Spleen (tissue), 11 donors: ENCODE data around the gene BCORL1. TPM values are rescaled to one million over a fixed set of nuclear protein-coding genes. Genes with fewer than 3 reads are reported as not detected.

Experiments used
- DNase-seq: peaks from one replicate; pipeline ENCODE4 v3.0.0-alpha.2; 2020
- H3K27ac ChIP-seq, 8 donors: fragments of 200-600 bp; sonication (generic) in 7 of 8; 1 replicate in 4 of 8; 2 replicates in 4 of 8; pipeline versions ENCODE4 v1.5.0 to v1.8.0; 2016 to 2021; ENCODE audit warnings: inconsistent platforms in 4 of 8, mild to moderate bottlenecking in 4 of 8, moderate library complexity in 1 of 8
- H3K27me3 ChIP-seq, 7 donors: fragments of 200-600 bp; sonication (generic) in 6 of 7; replicated peaks in 1 of 7; 1 replicate in 4 of 7; 2 replicates in 3 of 7; pipeline versions ENCODE4 v1.5.0 to v1.8.0; 2016 to 2021; ENCODE audit warnings: inconsistent platforms in 3 of 7, mild to moderate bottlenecking in 1 of 7
- H3K36me3 ChIP-seq, 6 donors: fragments of 200-600 bp; sonication (generic) in 5 of 6; 1 replicate in 4 of 6; 2 replicates in 2 of 6; pipeline versions ENCODE4 v1.5.0 to v1.8.0; 2016 to 2021; ENCODE audit warnings: inconsistent platforms in 2 of 6
- H3K4me1 ChIP-seq, 6 donors: fragments of 200-600 bp; sonication (generic) in 5 of 6; 1 replicate in 3 of 6; 2 replicates in 3 of 6; pipeline versions ENCODE4 v1.5.0 to v1.8.0; 2016 to 2021; ENCODE audit warnings: inconsistent platforms in 3 of 6
- H3K4me3 ChIP-seq, 8 donors: fragments of 200-600 bp; sonication (generic) in 7 of 8; 1 replicate in 4 of 8; 2 replicates in 4 of 8; pipeline versions ENCODE4 v1.5.0 to v1.8.0; 2016 to 2021; ENCODE audit warnings: inconsistent platforms in 4 of 8, mild to moderate bottlenecking in 4 of 8, moderate library complexity in 2 of 8
- H3K9me3 ChIP-seq, 8 donors: fragments of 200-600 bp; sonication (generic) in 7 of 8; 1 replicate in 4 of 8; 2 replicates in 4 of 8; pipeline versions ENCODE4 v1.5.0 to v1.8.0; 2016 to 2021; ENCODE audit warnings: inconsistent platforms in 4 of 8
- CTCF ChIP-seq, 11 experiments: fragments of 200-600 bp in 7 of 11; fragments of 450-650 bp in 4 of 11; sonication (generic) in 4 of 11; IDR thresholded peaks in 8 of 11; conservative IDR thresholded peaks in 3 of 11; 1 replicate in 7 of 11; 2 replicates in 4 of 11; pipeline versions ENCODE4 v1.4.0 to v1.8.0; 2016 to 2021; ENCODE audit warnings: antibody characterized with exemption in 11 of 11, inconsistent platforms in 4 of 11, mild to moderate bottlenecking in 1 of 11
- POLR2A ChIP-seq, 3 donors: fragments of 450-650 bp; IDR thresholded peaks; one replicate each; pipeline ENCODE4 v1.5.1; 2017; ENCODE audit warnings: antibody characterized with exemption in 3 of 3, mild to moderate bottlenecking in 1 of 3
- POLR2AphosphoS5 ChIP-seq, 3 donors: sonication (generic); formaldehyde crosslinking; IDR thresholded peaks; one replicate each; pipeline ENCODE4 v1.5.1; 2017; ENCODE audit warnings: antibody characterized with exemption in 3 of 3
- WGBS, 5 donors: extraction: QIAGEN DNeasy Blood & Tissue Kit in 3 of 5; methylation state at CpG; one replicate each; pipeline versions ENCODE4 v1.1.5 to v1.1.7; 2013 to 2018; 5-methylcytosine and 5-hydroxymethylcytosine counted together
- intact Hi-C: fragments of 100-400 bp; cut with DNase I; formaldehyde crosslinking; loops from one replicate; pipeline ENCODE4 v1.15.0; 2023; ENCODE audit warnings: low total_unique reads
- polyA plus RNA-seq, 3 donors: library from polyadenylated mRNA; stranded (reverse); fragments of 200-250 nt; gene quantifications; one replicate each; pipeline ENCODE4 v1.2.1, GENCODE V29; 2013
- total RNA-seq, 7 donors: library from RNA; depleted of rRNA in 3 of 7; stranded (reverse); fragments of >200 nt in 3 of 7; fragmentation: NEBNext Ultra II Directional in 4 of 7; extraction: Animal tissue kit (Norgen Biotek cat#: 25700) in 4 of 7; gene quantifications; one replicate each; pipeline versions ENCODE4 v1.1.0 to v1.2.1, GENCODE V29; 2016 to 2021
- donor health status: healthy with polysubstance abuse.
- donor health status: DM: no; HTN: no; CAD: no; lungs with moderate emphysema.
- donor health status: DM: no; HTN: no; CAD: no.
- donor health status: Bipolar disorder and iron deficiency.
- donor health status: healthy.
- donor health status: DM: no; HTN: no; CAD: no.
- donor health status: DM: yes; HTN: yes; CAD: no.

Gene BCORL1
- total and polyA plus RNA-seq, 10 donors: 0.85 to 18.1 (median 12.3) TPM

DNA sequence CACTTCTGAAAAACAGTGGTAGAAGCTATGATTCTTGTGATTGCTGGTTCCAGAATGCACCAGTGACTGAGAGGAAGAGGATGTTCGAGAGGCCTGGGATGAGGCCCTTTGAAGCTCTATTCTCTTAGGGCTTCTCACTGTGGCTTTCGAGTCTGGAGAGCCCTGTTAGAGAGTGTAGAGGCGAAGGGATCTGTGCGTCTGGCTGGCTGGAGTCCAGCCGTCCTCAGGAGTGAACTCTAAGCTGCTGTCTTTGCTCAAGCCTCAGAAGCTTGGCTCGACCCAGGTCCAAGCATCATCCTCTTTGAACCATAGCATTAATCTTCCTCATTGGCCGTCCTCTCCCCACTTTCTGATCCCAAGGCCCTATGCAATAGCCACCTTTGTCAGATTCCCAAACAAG is 76.2 kb downstream of the BCORL1 start:
- peaks cover 0 to 16% (median 8%) of the 10 kb centered on the region in 6 donors for H3K4me1 ChIP-seq
- TF ChIP-seq POLR2AphosphoS5 (IDR thresholded peaks at IDR 0.05): no peak
- no peak for TF ChIP-seq CTCF (IDR thresholded peaks at IDR 0.05 in 8 of 11, conservative IDR thresholded peaks at IDR 0.05 in 3 of 11)
- TF ChIP-seq POLR2A (IDR thresholded peaks at IDR 0.05): no peak
- no peaks in the 10 kb centered on the region for H3K27me3 ChIP-seq
- 69 to 91% (median 87%) methylated on average over 7 of the region's 7 CpGs for WGBS, 5 donors
- no peak for DNase-seq
- no peak overlapping the region for H3K4me3 ChIP-seq
- intact Hi-C loops: loop anchor here (10.0 kb wide), 1 partner anchor 444 kb away; no protein-coding TSS in a partner anchor
- H3K9me3 ChIP-seq: no peaks in the 10 kb centered on the region
- H3K36me3 ChIP-seq: peaks cover 0 to 28% (median 4%) of the 10 kb centered on the region in 6 donors
- no peak overlapping the region for H3K27ac ChIP-seq

- TF ChIP-seq POLR2A (IDR thresholded peaks at IDR 0.05) (no peak), POLR2AphosphoS5 (IDR thresholded peaks at IDR 0.05) (peak; percentile 44 to 81 (median 64)), CTCF (IDR thresholded peaks at IDR 0.05 in 8 of 11, conservative IDR thresholded peaks at IDR 0.05 in 3 of 11) (peak; percentile 81 to 95 (median 92))
- H3K27ac ChIP-seq: peak overlapping the region in 7 of 8 donors; percentile 20 to 85 (median 49)
- 0 to 40% (median 8%) methylated on average over 22 to 87 of the region's 87 CpGs for WGBS, 5 donors
- no peaks in the 10 kb centered on the region for H3K27me3 ChIP-seq
- H3K36me3 ChIP-seq: peaks cover 0 to 21% (median 5%) of the 10 kb centered on the region in 6 donors
- peak; percentile 97 for DNase-seq
- intact Hi-C loops: loop anchor here (5.0 kb wide), 1 partner anchor 133 kb away; no protein-coding TSS in a partner anchor
- H3K4me3 ChIP-seq: peak overlapping the region in 7 of 8 donors; percentile 30 to 72 (median 42)
- peaks cover 0 to 16% (median 8%) of the 10 kb centered on the region in 6 donors for H3K4me1 ChIP-seq
- no peaks in the 10 kb centered on the region for H3K9me3 ChIP-seq
Measured at GRCh38 chrX:130060122-130061069, 78.0 kb downstream of the BCORL1 start.

DNA sequence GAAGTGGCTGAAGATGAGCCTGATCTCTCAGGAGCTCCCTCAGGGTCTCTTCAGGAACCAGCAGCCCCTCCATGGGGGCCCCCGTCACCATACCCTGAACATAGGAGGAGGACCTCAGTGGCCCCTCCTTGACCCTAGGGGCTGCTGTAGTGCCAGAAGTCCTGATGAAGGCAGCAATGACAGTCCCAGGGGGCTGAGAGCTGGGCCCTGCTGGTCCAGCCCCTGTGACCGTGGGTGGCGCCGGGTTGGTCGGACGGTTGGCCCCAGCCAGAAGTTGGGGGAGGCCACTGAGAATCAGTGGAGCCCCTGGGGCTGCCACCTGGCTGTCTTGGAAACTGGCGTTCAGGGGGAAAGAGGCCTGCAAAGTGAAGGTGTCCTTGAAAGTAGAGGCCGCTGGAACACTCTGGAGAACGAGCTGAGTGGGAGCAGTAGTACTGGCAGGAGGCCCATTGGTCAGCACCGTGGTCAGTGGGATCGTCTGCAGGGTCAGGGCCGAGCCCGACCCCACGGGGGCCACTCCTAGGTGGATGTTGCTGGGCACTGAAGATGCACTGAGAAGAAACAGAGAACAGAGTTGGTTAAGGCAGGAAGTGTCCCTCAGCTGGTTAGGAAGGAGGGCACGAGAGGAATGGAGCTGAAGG is 84.7 kb downstream of the BCORL1 start:
- WGBS, 5 donors: 78 to 92% (median 88%) methylated on average over 9 to 15 of the region's 15 CpGs
- Histone ChIP-seq H3K4me3 (no peak overlapping the region), H3K4me1 (no peaks in the 10 kb centered on the region), H3K27me3 (no peaks in the 10 kb centered on the region), H3K9me3 (no peaks in the 10 kb centered on the region), H3K27ac (no peak overlapping the region), H3K36me3 (peaks cover 0 to 78% (median 51%) of the 10 kb centered on the region in 6 donors)
- intact Hi-C loops: no loop called here
- DNase-seq: no peak
- TF ChIP-seq POLR2A (IDR thresholded peaks at IDR 0.05): no peak
- TF ChIP-seq POLR2AphosphoS5 (IDR thresholded peaks at IDR 0.05): peak in 1 of 3 donors; percentile 13
- TF ChIP-seq CTCF (IDR thresholded peaks at IDR 0.05 in 8 of 11, conservative IDR thresholded peaks at IDR 0.05 in 3 of 11): no peak
